Measurements from ENCODE around the gene GTPBP10. TPM values are rescaled to one million over a fixed set of nuclear protein-coding genes. Genes with fewer than 3 reads are reported as not detected.

Gene GTPBP10
- total and polyA plus RNA-seq, 2 donors (not counting 1 experiment from before 2014, with no cell fraction given): 17.7 to 36.2 TPM

DNA sequence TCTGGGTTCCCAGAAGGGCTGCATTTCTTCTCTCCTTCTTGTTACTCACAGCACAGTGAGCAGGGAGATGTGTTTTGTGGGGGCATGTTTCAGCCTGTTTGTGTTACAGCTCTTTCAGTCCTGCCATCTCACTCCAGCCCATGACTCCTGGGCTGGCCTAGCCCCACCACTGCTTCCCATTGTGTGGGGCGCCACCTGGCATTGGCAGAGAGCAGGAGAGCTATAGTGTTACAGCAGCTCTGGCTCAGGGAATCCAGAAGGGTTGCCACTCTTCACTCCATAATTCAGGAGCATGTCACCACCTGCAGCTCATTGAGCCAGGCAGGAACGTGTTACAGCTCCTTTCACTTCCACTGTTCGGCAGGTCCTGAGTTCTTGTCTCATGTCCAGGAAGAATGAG is 86.7 kb downstream of the GTPBP10 start:
- Histone ChIP-seq H3K27ac (ENCODE audit: low read length in 2 of 2) (no peak overlapping the region), H3K9ac (ENCODE audit: low read length) (no peak overlapping the region), H2AFZ (ENCODE audit: insufficient read depth, low read depth, low read length, poor library complexity, severe bottlenecking) (no peak overlapping the region), H3K79me2 (ENCODE audit: control insufficient read depth, insufficient read depth, low read length) (no peaks in the 10 kb centered on the region), H4K20me1 (ENCODE audit: control insufficient read depth, insufficient read depth, low read length, poor library complexity, severe bottlenecking) (no peaks in the 10 kb centered on the region), H3K4me2 (replicated peaks; ENCODE audit: low read depth, low read length, poor library complexity, severe bottlenecking) (no peak overlapping the region), H3K27me3 (replicated peaks in 1 of 4; ENCODE audit: control extremely low read depth in 1 of 4, control insufficient read depth in 3 of 4, insufficient read depth in 4 of 4, low read length in 3 of 4) (peaks cover 0 to 3% (median 0%) of the 10 kb centered on the region in 4 experiments), H3K4me1 (ENCODE audit: control insufficient read depth in 2 of 2, insufficient read depth in 2 of 2, low read length in 2 of 2) (no peaks in the 10 kb centered on the region), H3K36me3 (replicated peaks in 1 of 2; ENCODE audit: control extremely low read depth in 1 of 2, control insufficient read depth in 1 of 2, extremely low read depth in 1 of 2, insufficient read depth in 2 of 2, low read length in 1 of 2) (no peaks in the 10 kb centered on the region), H3K9me3 (ENCODE audit: control extremely low read depth in 1 of 3, control insufficient read depth in 2 of 3, insufficient read depth in 1 of 3, low read length in 2 of 3) (peaks cover 0 to 19% (median 12%) of the 10 kb centered on the region in 3 donors), H3K4me3 (ENCODE audit: control extremely low read depth in 1 of 5, extremely low read depth in 1 of 5, insufficient read depth in 1 of 5, low read depth in 2 of 5, low read length in 4 of 5) (no peak overlapping the region)
- CTCF ChIA-PET: interaction anchor here (1.2 kb wide), 1 partner anchor 15 kb away, joined by 3 read pairs; no protein-coding TSS in a partner anchor
- WGBS (ENCODE audit: insufficient coverage): 96% methylated on average over 3 of the region's 3 CpGs
- ATAC-seq (ENCODE audit: low read depth) (no peak), DNase-seq (no peak)
- Mint-ChIP-seq H3K27ac (no peak overlapping the region), H3K27me3 (peaks cover 35% of the 10 kb centered on the region), H3K4me1 (no peaks in the 10 kb centered on the region), H3K4me3 (no peak overlapping the region), H3K9me3 (ENCODE audit: insufficient read depth) (peaks cover 5% of the 10 kb centered on the region)
- POLR2A ChIA-PET: no interaction called here
- intact Hi-C loops (cut with micrococcal nuclease): no loop called here
- no peak for TF ChIP-seq EZH2 (IDR thresholded peaks at IDR 0.05; ENCODE audit: borderline replicate concordance, insufficient read depth, low read depth, low read length, poor library complexity, severe bottlenecking)
- TF ChIP-seq, protein P1, sequence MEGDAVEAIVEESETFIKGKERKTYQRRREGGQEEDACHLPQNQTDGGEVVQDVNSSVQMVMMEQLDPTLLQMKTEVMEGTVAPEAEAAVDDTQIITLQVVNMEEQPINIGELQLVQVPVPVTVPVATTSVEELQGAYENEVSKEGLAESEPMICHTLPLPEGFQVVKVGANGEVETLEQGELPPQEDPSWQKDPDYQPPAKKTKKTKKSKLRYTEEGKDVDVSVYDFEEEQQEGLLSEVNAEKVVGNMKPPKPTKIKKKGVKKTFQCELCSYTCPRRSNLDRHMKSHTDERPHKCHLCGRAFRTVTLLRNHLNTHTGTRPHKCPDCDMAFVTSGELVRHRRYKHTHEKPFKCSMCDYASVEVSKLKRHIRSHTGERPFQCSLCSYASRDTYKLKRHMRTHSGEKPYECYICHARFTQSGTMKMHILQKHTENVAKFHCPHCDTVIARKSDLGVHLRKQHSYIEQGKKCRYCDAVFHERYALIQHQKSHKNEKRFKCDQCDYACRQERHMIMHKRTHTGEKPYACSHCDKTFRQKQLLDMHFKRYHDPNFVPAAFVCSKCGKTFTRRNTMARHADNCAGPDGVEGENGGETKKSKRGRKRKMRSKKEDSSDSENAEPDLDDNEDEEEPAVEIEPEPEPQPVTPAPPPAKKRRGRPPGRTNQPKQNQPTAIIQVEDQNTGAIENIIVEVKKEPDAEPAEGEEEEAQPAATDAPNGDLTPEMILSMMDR (IDR thresholded peaks at IDR 0.05): no peak

Other genes starting within 250 kb of the GTPBP10 start
- gene STEAP1, start 192.2 kb upstream of the GTPBP10 start, total RNA-seq: 0.32 TPM in 1 of 2 replicates, not detected in the other
- gene STEAP1, start 192.2 kb upstream of the GTPBP10 start, polyA plus RNA-seq: not detected in 2 replicates
- not detected in 2 replicates for gene STEAP2, start 135.0 kb upstream of the GTPBP10 start, total RNA-seq
- not detected in 2 replicates for gene STEAP2, start 135.0 kb upstream of the GTPBP10 start, polyA plus RNA-seq
- gene CFAP69, start 101.5 kb upstream of the GTPBP10 start, total RNA-seq: 0.15 and 0.29 TPM in 2 replicates
- gene CFAP69, start 101.5 kb upstream of the GTPBP10 start, polyA plus RNA-seq: 0.10 TPM in 1 of 2 replicates, not detected in the other
- not detected in 2 replicates for gene FAM237B, start 25.4 kb upstream of the GTPBP10 start, total RNA-seq
- gene FAM237B, start 25.4 kb upstream of the GTPBP10 start, polyA plus RNA-seq: not detected in 2 replicates
- 14.1 and 17.3 TPM in 2 replicates for gene CLDN12, start 56.7 kb downstream of the GTPBP10 start, total RNA-seq
- gene CLDN12, start 56.7 kb downstream of the GTPBP10 start, polyA plus RNA-seq: 1.2 and 2.4 TPM in 2 replicates
- not detected in 2 replicates for gene PTTG1IP2, start 122.9 kb downstream of the GTPBP10 start, total RNA-seq
- gene PTTG1IP2, start 122.9 kb downstream of the GTPBP10 start, polyA plus RNA-seq: not detected in 2 replicates
- 167 and 174 TPM in 2 replicates for gene CDK14, start 249.6 kb downstream of the GTPBP10 start, total RNA-seq
- 42.1 and 45.5 TPM in 2 replicates for gene CDK14, start 249.6 kb downstream of the GTPBP10 start, polyA plus RNA-seq